Caki2 (cell line): ENCODE data around the gene SEMA6A. TPM values are rescaled to one million over a fixed set of nuclear protein-coding genes. Genes with fewer than 3 reads are reported as not detected.

ENCODE experiments used
- DNase-seq: peaks from one replicate; pipeline ENCODE4 v3.0.0-alpha.2; 2015; ENCODE audit warnings: low read depth
- in situ Hi-C: cut with HindIII; loops from 2 replicates; pipeline ENCODE4 v1.10.0; 2016; ENCODE audit warnings: low sequenced_read_pairs, low pct_unique_long_range_greater_than_20kb, mixed read lengths
- total RNA-seq: library from RNA; depleted of rRNA; stranded (reverse); fragments of >200 nt; shearing (Covaris generic); gene quantifications from 2 replicates; pipeline ENCODE4 v1.2.3, GENCODE V29; 2014; ENCODE audit warnings: low replicate concordance

Gene SEMA6A
- total RNA-seq, 1 experiment from 2014 or later = 2.2 TPM

DNA sequence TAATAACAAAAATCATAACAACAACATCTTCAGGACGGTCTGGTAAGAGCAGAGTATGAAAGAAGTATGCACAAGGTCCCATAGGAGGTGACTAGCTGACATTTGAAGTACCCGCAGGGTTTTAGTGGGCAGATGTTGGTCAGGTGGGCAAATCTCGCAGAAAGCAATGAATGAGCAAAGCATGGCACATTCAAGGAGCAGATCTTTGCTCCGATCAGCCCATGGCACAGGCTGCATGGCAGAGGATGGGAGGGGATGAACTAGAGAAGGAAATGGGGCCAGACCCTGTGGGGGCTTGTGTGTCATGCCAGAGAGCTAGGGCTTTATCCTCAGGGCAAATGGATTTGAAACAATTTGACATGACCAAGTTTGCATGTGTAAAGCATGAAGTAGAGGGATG lies 90.0 kb downstream of the SEMA6A start:
- in situ Hi-C loops = no loop called here
- DNase-seq = no peak

DNA sequence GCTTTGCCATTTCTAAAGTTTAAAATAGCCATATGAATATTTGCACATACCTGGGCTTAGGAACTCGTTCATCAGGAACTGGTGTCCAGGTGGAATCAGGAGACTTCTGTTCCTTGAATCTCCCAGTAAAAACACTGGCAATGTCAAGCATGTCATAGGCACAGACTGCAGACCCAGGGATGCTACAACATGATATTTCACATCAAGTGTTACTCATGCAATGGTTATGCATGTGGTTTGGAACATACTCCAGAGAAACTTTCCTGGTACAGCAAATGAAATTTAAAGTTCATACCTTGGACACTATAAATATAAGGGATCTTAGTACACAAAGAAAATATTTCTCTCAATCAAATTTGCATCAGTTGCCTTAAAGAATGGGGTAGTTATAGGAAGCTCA lies 92.2 kb downstream of the SEMA6A start:
- in situ Hi-C loops = no loop called here
- DNase-seq = no peak

DNA sequence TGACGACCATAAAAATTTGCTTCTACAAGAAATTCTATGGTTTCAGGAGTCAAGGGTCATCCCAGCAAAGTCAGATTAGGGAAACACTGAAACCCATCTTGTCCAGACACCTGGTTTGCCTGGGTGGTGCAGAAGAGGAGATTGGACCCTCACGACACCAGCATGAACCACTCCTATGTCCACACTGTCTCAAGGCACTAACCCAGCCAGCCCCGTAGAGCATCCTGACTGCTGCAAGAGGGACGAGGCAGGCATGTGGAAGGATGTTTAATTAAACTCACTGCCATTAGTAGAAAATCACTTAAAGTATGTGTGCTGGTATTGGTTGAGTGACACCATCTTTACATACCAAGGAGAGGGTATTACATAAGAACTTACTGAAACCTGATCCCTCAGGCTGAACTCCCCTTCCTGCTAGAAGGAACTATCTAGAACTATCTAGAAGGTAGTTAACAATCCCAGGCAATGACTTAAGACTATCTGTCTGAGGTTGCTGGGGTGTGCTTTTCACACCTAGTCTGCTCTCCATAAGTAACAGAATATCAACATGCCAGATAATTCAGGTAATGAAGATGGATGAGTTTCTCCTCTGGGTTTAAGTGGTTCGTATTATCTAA lies 93.6 kb downstream of the SEMA6A start:
- in situ Hi-C loops = no loop called here

DNA sequence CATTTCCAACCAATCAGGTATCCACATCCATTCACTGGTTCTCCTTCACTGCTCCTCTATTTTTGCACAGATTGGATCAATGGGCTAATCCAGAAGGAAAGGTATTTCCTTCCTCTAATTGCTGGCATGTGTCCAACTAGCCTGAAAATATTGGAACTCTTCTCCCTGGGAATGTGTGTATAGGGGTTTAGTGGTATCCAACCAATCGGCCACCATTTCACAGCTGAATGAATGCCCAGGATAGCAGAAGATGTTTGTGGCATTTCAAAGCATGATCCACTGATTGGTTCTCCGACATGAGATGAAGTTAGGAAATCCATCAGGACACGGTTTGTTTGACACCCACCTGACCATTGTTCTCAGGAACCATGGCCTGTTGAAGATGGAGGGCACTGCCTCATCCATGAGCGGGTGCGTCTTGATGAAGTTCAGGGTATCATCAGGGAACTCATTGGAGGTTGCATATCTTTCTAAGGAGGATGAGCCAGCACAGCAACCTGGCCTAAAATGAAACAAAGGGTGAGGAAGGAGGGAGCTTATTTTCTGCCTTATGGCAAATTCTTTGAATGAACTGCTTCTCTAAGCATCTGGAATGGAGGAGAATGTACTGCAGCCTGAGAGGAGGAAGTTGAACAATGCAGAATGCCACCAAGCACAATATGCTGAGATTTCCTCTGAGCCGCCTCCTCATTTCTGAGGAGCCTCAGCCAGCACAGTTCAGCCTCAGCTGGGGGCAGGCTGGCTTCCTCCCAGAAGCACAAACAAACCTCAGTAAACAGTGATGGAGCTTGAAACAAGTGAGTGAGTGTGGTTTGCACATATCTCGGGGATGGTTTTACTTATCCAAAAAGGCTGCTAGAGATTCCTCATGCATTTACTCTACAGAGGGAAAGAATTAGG lies 94.6 kb downstream of the SEMA6A start:
- DNase-seq = no peak
- in situ Hi-C loops = no loop called here

More for the DNA sequence above, 93.6 kb downstream of the SEMA6A start:
- no peak for DNase-seq

DNA sequence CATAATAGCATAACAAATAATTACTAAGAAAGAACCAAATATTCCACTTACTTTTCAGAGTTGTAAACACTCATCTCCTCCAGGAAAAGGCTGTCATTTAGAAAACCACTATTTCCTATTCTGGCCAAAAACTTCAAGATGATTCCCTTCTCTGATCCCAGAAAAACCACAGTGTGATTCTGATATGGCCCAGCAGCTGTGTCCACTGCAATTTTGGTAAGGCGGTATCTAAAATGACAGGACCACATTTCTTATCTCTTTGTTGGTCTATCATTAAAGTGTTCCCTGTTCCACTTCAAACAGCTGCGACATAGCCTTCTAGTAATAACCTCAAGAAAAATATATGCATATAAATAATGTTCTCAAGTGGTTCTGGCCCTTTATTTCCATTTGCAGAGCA lies 96.1 kb downstream of the SEMA6A start:
- in situ Hi-C loops = no loop called here
- DNase-seq = no peak

DNA sequence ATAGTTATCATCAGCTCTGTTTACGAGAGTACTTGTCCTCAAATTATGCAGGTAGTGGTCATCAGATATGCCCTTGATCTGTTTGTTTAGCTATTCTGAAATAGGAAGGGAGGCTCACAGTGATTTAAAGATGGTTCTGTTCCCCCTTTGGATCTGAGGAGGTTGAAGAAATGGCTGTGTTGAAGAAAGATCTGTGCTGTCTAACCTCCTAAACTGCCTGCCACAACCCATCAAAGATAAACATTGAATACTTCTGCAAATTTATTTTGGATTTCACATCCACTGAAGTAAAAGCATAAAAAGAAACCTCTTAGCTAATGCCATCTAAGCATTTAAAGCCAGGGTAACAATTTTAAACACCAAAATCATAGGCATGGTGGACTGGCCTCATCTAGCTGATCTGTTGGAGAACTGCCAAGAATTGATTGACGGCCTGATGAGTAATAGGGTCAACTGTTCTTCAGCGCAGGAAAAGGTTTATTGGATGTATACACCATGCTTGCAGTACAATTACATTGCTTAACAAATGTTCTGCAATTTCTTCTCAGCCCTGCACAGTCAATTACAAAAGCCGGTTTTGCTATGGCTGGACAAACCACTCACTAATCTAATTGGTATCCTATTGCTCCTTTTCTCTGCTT lies 97.6 kb downstream of the SEMA6A start:
- in situ Hi-C loops = no loop called here

DNA sequence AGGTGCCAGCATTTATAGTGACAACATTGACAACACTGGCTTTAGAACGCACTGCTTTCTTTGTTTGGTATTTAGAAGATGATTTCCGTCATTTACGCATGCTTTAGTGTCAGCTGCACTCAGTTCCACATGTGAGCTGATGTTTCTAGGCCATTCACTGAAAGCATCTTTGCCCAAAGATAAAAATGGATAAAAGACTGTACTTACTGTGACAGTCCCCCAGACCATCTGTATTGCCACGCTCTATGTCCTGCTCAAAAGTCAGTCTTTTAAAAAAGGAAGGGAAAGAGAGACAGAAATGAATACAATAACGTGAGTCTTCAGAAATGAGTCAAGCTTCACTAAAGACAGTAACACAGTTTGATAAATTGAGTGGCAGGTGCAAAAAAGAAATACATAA lies 99.3 kb downstream of the SEMA6A start:
- in situ Hi-C loops = no loop called here
- no peak for DNase-seq

More for the DNA sequence above, 97.6 kb downstream of the SEMA6A start:
- no peak for DNase-seq

DNA sequence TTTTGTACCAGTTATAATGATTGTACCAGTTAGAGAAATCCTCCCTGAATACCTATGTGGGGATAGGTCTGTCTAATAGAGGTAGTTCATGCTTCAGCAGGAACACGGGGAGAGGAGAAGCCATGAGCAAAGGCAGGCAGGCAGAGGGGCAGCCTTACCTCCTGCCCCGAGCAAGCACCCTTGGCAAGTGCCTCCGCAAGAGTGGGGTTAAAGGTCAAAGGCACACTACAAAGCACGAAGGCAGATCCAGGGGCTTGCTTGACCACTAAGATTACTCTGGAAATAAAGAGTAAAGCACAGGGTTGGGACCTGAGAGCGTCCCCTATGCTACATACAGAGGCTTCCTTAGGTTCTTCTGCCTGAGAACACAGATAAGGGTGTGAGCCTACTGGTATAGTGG lies 100.9 kb downstream of the SEMA6A start:
- in situ Hi-C loops = no loop called here
- DNase-seq = no peak

DNA sequence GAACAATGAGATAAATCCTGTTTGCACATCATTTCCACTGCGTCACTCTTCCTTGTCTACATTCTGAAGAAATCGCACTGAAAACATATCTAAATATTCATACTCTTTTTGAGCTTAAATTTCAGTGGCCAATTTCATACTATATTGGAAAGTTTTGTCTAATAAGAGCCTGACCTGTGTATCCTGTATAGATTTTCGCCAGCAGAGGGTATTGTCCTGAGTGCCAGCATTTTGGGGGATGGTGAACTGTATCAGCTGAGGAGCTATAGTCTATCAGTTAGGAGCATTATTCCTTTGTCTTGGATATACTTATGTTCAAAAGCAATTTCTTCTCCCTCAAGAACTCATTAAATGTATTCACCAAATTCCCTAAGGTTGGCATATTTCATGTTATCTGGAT lies 102.3 kb downstream of the SEMA6A start:
- in situ Hi-C loops = no loop called here
- DNase-seq = no peak

DNA sequence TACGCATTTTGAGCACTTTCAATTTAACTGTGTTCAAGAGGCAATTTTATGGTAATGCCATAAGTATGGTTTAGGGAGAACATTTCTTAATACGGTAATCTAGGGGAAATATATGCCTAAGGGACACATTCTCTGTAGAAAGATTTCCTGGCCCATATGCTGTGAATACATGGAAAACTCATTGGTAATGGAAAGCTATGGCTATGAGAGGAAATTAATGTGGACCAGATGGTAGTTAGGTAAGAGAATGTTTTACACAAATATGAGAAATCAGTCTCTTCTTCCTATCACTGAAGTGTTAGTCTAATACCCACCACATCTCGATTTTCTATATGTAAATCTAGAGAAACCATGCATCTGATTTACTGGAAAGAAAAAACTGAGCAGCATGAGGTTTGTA lies 105.0 kb downstream of the SEMA6A start:
- in situ Hi-C loops = no loop called here
- no peak for DNase-seq

DNA sequence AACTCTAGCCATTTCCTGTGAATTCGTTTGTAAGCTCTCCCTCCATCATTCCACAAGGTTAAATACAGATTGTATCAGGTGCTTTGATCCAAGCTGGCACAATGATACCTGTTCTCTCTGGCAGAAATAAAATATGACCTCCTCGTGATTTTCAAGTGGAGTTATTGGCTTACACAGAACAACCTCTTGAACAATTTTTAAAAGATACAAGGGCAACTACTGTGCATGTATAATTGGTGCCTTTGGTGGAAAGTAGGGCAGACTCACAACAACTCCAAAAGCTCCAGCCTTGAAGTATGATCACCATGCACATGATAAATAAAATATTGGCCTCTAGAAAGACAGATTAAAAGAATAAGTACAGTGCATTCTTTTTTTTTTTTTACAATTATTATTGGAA lies 106.0 kb downstream of the SEMA6A start:
- in situ Hi-C loops = no loop called here

DNA sequence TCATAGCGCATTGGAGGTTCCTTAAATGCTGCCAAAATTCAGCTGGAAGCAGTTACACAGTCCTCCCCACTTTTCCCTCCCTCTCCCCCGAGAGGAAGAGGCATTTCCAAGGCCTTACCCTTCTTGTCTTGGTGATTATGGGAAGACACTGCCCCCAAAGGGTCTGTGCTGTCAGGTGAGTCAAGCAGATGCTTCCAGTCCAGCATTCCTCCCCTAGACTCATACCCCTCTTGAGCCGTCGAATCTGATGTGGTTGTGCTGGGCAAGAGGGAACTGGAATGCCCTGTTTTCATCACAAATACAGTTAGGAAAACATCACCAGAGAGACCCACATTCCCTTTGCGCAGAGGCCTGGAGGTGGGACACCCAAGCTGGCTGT lies 107.2 kb downstream of the SEMA6A start:
- DNase-seq = no peak
- in situ Hi-C loops = no loop called here

More for the DNA sequence above, 106.0 kb downstream of the SEMA6A start:
- no peak for DNase-seq

DNA sequence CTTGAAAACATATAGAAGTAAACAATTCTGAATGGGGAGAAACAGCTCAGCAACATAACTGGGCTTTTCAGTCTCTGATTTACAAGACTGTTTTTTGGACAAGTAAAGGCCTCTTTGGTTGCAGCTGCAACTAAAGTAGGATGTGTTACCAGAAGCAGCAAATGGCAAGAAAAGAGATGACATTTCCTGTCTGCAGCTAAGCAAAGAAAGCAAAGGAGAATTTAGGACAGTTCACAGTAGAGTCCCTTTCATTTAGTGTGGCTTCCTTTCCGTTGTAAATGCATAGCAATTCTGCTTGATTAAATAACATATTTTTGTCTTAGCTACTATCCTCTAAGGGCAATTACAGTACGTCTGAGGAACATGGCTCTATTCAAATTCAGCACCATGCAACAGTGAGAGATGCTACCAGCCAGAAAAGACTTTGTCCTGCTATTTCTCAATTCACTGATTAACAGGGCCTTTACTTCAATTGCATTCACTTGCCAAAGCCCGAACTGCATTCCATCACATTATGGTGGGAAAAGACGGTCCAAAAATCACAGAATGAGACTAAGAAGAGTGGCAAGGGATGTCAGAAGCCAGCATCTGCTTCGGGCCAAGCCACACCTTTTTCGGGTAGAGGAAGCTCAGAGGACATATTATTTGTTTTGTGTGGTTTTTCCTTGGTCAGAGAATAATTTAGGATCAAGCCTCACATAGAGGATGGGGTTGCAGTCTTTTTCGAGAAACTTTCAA lies 107.7 kb downstream of the SEMA6A start:
- DNase-seq = no peak

DNA sequence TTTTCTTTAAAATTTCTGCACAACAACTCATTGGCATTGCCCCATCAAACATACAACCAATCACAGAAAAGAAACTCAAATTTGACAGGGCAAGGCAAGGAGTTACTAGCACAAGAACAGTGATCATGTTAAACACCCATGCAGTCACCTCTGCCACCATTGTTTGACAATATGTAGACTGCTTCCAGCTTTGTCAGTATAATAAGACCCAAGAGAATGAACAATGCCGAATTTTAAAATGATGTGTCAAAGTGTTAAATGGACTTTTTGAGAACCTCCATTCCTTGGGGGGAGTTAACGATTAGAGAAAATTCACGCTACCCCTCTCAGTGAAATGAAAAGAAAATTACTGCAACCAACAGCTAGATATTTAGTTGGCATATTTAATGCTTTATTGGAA lies 109.2 kb downstream of the SEMA6A start:
- DNase-seq = no peak
- in situ Hi-C loops = no loop called here

More for the DNA sequence above, 107.7 kb downstream of the SEMA6A start:
- in situ Hi-C loops = no loop called here

DNA sequence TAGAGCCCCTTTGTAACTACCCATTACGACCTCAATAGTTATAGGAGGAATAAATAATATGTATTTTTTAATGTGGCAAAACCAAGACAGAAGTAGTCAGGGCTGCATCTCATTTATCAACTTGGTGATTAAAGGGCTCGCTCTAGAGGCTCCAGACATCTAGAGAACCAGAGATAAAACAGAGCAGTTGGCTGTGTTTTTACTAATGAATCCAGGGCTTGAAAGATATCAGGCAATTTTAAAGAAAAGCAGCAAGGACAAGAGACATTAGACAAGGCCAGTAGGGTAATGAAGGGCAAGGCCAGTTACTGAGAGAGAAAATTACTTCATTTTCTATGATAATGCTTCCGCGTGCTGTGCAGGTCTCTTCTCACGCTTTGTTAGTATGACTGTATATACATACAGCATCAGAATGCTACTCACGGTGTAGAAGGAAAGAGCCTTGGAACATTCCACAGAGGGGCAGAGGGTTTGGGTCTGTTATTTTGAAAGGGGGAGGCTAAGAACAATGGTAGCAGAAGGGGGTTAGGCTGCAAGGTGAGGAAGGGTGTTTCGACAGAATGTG lies 110.4 kb downstream of the SEMA6A start:
- in situ Hi-C loops = no loop called here

DNA sequence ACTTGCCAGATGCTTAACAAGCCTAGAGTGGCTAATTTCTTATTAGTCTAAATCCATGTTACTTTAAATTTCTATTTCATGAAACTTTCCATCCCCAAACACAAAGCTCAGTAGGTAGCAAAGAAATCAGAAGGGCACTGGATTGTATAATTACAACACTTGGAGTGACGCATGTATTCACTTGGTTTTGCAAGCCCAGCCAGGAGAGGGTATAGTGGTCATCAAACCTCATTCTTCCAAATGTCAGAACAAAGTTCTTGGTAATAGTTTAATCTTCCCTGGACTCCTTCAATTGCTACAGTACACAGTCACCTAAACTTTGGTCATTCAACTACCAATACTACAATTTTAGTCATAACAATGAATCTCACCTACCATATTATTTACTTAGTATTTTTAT lies 112.1 kb downstream of the SEMA6A start:
- in situ Hi-C loops = no loop called here
- no peak for DNase-seq

More for the DNA sequence above, 110.4 kb downstream of the SEMA6A start:
- no peak for DNase-seq

DNA sequence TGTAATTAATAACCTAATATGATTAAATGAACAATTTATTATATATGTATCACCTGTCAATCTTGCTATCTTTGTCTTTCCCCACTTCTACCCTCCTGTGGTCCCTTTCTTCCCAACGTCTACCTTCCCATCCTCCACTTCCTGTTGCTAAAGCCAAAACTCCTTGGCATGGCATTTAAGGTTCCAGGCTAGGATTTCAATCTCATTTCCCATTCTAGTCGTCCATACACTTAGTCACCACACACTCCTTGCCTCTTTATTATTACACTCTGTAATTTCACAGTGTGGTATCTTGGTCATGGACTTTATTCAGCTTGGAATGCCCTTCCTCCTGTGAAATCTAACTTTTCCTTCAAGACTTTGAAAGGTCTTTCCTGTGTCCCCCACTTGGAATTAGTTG lies 115.3 kb downstream of the SEMA6A start:
- no peak for DNase-seq
- in situ Hi-C loops = no loop called here

DNA sequence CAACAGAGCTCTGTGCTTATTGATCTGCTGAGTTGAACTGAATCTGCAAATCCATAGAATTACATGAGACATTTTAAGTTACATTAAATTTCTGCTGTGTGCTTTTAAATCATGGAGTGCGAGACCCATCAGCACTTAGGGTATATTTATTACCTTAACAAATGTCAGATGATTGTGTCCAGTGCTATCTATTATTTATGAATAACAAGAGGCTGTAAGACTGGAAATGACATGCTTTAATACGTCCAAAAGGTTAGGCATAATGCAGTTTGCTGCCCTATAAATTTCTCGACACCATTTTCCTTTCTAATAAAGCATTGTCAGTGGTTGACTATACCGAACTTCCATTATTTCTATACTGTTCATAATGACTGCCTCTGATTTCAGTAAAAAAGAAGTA lies 117.6 kb downstream of the SEMA6A start:
- in situ Hi-C loops = no loop called here
- no peak for DNase-seq
